GM20431 (cell line): ENCODE measurements around the gene NCOA6.
"Not testable (repeated sequence)": the region's sequence is repeated elsewhere in the genome, so short reads cannot be mapped to it uniquely, and the experiment has no call there.

Experiments
- in situ Hi-C: fragments of 300-500 bp; cut with MseI, MboI; formaldehyde crosslinking; loops from one replicate; pipeline ENCODE4 v1.15.0; 2020; ENCODE audit warnings: low sequenced_read_pairs; ENCODE audit not compliant: unreplicated experiment

NCOA6 gene

DNA sequence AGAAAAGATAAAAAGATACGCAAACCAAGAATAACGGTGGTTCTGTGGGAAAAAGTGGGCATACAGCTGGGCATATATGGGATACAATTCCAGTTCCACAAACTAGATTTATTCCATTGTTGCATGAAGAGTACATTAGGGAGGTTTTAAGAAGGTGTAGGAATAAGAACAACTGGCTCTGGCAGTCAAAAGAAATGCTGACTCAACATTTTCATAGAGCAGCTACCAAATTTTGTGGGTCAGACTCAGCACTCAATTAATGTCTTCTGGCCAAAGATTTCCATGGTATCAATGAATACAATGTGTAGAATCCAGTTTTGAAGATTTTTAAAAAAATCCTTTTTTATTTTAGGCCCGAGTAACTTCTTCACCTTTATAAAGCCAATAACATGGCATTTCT lies 81.1 kb downstream of the NCOA6 start:
- in situ Hi-C loops: no loop called here

DNA sequence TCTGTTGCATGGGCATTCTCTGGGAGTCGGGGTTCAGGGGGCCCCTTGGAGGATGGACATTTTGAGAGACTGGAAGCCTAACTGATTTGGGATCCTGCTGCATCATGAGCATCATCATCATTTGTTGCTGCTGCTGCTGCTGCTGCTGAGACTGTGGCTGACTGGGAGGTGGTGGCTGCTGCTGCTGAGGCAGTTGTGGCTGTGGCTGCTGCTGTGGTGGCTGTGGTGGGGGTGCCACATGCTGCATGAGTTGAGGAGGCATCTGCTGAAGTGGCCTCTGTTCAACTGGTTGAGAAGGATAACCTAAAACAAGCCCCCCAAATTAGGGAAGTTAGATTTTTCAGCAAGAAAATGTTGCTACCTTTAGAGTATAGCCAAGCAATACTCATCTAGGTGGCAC lies 82.4 kb downstream of the NCOA6 start:
- in situ Hi-C loops: no loop called here

DNA sequence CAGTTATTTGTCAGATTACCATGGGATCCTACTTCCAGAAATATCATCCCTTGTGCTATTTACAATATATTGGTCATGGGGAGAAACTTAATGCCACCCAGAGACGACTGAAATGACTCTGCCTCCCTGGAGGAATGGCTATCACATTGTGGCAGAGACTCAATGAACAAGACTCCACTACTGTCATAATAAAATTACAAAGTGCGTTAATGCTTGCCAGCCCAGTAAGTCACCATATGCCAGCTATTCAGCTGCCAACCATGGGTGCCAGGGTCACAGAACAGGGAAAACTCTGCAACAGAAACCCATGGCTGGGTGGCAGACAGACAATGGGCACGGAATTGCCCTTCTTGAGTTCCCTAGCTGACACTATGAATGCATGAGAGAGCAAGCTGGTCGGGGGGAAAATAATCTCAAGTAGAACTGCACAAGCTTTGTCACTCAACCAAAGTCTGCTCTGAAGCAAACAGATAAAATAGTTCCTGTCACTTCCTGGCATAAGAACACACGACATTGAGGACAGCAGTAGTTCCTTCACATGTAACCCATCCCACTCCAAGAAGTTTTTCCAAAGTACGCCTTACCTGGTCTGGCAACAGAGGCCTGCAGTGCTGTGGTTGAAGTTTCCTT lies 89.2 kb downstream of the NCOA6 start:
- in situ Hi-C loops: no loop called here

DNA sequence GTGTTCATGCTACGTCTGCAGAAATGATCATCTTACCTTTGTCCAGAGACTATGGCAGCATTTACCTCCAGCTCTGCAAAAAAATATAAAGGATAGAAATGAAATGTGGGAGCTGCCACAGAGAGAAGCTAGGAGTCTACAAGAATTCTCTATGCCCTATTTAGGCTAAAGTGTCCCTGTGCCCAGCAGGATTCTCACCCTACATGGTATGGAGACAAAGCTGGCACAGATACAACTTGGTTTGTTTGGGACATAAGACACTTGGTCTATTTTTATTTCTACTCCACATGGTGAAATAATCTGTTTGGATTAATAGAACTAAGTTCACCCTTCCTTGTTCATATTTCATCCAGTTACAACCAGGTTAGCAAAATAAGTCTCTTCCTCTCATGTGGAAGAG lies 92.9 kb downstream of the NCOA6 start:
- in situ Hi-C loops: no loop called here

DNA sequence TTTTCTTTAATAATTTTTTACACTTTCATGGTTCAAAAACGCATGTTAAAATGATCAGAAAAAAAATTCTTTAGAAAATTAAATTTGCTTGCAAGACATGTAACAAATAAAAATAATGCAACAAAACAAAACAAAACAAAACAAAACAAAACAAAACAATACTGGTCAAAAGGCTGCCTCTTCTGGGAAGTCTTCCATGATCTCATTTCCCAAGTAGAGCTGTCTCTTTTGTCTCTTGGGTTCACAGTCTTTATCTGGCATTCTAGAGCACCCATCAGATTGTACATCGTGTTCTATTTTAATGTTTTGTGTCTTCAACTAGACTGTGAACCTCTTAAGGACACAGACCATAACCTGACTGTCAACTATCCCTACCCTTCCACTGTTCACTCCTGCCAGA lies 96.0 kb downstream of the NCOA6 start:
- in situ Hi-C loops: no loop called here

DNA sequence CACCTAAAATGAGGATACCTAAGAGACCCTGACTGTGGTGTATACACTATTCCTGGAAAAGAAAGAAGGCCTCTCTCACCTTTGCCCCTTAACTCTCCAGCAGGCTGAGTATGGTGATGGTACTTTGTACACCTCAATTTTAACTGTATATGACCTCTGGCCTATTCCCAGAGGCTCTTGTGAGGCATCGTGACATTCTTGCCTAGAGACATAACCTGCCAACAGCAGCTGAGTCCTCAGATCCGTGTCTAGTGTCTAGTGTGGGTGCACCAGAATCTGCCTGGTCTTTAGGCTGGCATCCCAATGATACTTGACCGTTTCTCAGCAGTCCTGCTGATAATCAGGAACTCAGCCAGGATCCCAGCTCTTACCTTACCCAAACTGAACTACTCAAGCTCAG lies 101.3 kb downstream of the NCOA6 start:
- in situ Hi-C loops: no loop called here

DNA sequence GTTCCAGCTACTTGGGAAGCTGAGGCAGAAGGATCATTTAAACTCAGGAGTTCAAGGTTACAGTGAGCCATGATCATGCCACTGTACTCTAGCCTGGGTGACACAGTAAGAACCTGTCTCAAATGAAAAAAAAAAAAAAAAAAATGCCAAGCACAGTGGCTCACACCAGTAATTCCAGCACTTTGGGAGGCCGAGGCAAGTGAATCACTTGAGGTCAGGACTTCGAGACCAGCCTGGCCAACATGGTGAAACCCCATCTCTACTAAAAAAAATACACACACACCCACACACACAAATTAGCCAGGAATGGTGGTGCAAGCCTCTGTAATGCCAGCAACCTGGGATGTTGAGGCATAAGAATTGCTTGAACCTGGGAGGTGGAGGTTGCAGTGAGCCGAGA lies 102.9 kb downstream of the NCOA6 start:
- in situ Hi-C loops: not testable (repeated sequence)

DNA sequence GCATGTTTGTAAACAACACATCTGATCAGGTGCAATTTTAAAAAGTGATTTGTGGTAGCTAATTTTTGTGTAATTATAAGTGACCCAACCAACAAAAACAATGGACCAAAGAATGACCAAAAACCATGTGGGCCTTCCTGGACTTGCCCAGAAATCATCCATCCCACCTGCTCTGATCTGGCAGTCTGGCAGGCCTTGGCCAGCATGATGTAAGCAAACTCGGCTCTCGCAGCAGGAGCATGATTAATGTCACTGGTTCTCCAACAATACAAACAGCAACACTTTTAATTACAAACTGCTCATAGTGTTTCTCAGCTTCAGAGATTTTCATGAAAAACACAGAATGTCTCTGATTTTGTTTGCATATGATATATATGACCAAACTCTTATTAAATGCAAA lies 105.2 kb downstream of the NCOA6 start:
- in situ Hi-C loops: no loop called here

DNA sequence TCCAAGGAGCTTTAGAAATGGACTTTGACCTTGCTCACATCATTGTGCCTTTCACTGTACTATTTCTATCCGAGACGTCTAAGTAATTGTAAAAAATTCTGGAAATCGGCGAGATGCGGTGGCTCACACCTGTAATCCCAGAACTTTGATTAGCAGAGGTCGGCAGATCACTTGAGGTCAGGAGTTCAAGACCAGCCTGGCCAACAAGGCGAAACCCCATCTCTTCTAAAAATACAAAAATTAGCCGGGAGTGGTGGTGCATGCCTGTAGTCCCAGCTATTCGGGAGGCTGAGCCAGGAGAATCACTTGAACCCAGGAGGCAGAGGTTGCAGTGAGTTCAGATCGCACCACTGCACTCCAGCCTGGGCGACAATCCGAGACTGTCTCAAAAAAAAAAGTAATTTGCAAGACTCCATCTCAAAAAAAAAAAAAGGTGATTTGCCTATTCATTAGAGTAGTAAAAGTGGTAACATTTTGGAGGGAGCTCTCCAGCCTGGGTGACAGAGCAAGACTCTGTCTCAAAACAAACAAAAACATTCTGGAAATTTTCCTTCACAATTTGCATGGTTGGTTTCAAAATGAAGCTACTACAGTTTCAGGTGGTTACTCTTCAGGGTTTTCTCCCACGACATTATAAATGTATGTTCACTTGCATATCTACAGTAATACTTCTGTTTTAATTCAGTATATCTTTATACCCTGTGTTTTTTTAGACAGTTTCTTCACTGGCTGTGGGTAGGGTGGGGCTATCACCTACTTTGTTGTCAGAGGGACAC lies 106.0 kb downstream of the NCOA6 start:
- in situ Hi-C loops: not testable (repeated sequence)

DNA sequence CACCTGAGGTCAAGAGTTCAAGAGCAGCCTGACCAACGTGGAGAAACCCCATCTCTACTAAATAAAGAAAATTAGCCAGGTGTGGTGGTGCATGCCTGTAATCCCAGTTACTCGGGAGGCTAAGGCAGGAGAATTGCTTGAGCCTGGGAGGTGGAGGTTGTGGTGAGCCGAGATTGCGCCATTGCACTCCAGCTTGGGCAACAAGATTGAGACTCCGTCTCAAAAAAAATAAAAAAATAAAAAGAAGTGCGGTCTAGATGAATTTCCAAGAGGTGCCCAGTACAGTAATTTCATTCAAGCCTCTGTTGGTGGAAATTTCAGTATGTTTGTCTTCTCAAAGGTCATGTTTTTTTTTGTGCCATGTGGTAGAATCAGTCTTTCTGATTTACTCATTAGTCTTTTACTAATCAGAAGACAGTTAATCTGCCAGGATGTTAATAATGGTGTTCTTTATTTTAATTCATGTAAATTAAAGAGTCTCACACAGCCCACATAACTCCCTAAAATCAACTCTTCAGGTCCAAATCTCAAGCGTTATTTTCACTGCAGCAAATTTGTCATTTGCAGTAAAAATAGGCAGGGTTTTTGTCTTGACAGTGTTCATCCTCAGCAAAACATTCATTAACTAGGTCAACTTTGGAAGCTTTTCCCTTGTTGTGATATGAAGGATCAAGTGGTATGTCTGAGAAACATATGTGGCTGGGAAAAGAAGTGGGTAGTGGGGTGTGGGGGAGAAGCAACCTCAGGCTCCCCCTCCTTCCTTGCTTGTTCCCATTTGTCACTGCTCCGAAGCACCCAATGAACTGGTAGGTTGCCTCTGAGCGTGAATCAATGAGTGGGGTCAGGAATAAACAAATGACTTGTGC lies 108.0 kb downstream of the NCOA6 start:
- in situ Hi-C loops: no loop called here

DNA sequence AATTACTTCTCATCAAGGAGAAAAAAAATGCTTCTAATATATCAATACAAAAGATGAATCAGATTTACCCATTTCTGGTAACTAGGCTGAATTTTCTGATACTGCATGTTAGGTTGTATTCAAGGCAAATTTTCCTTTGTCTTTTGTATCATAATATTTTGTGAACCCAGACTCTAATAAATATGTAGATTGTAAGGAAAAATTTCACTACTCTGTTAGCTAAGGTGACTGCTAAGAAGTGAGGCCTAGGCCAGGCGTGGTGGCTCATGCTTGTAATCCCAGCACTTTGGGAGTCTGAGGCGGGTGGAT lies 108.6 kb downstream of the NCOA6 start:
- in situ Hi-C loops: no loop called here

DNA sequence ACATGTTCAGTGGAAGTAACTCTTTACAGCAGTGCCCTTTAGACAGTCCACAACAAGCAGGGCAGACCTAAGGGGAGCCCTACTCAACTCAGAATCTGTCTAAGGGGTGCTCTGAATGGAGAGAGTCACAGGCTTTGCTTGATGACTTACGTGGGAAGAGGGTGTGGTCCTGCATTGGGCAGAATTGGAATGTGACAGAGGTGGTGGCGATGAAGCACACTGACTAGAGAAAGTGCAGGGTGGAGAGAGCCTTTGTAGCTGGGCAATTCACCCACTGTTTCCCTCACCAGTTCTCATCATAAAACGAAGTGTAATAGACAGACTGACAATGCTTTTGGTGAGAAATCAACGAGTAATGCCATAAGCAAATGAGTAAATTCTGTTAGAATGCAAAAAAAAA lies 110.1 kb downstream of the NCOA6 start:
- in situ Hi-C loops: no loop called here

DNA sequence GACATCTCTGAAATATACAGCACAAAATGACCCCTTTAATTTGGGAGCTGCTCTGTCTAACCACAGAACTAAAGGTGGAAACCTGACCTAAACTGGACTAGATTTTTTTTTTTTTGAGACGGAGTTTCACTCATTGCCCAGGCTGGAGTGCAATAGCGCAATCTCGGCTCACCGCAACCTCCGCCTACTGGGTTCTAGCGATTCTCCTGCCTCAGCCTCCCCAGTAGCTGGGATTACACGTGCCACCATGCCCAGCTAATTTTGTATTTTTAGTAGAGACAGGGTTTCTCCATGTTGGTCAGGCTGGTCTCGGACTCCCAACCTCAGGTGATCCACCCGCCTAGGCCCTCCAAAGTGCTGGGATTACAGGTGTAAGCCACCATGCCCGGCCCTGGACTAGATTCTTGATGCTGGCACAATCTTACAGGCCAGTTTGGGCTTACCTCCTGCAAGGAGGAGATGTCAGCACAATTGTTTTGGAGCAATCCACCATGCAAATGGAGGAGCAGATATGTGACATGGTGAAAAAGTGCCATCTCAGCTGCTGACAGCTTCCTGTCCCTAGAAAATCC lies 111.4 kb downstream of the NCOA6 start:
- in situ Hi-C loops: not testable (repeated sequence)

DNA sequence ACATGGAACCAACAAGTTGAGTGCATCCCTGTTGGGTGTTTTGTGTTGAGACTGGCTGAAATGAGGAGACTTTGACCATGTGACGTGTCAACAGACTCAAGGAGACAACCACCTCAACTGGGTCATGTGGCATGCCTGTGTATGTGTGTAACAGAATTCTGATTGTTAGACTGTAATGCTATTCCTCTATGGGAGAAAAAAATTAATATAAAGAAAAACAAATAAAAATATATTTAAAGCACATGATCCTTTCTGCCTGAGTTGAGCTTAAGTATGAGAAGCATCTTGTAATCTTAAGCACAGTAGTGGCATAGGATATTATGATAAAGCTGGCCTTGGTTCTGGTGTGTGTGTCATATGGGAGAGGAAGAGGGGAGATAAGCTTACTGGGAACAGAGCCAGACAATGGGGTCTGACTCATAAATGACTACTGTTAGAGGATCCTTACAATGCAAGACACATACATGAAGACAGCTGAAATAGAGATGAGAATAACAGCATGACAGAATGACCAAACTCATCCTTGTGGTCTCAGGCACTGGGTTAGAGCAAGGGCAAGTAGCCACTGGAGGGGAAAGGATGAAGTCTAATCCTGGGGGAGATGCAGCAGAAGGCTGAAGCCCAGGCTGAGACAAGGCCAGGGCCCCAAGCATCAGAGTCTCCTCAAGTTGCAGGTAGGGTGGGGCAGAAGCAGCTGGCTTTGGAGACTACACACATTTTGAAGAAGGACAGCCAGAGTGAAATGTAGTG lies 112.1 kb downstream of the NCOA6 start:
- in situ Hi-C loops: no loop called here

DNA sequence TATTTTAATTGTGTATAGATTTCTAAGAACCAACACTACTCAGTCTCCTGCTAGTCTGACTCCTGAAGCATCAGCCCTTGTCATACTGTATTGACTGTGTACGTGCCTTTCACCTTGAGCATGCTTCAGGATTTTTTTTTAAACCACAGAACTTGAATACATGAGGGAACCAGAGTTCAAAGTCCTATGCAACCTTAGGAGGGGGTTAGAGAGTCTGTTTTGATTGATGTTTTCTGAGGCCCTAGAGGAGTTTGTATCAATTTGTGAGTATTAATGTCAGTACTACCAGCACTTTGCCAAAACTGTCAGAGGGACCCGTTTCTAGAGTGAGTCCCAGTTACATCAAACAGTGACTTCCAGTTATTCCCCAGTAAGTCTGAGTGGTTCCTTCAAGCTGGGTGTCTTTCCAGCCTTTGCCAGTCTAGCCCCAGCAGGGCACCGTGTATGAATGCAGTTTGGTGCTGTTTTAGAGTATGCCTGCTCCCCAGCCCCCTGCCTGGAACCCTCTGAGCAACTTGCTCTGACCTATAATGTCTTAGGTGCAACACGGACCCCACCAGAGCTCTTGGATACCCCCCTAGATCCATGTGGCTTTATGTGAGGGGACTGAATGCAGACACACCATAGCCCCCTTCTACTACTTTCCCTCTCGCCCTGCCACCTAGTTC lies 112.8 kb downstream of the NCOA6 start:
- in situ Hi-C loops: no loop called here

DNA sequence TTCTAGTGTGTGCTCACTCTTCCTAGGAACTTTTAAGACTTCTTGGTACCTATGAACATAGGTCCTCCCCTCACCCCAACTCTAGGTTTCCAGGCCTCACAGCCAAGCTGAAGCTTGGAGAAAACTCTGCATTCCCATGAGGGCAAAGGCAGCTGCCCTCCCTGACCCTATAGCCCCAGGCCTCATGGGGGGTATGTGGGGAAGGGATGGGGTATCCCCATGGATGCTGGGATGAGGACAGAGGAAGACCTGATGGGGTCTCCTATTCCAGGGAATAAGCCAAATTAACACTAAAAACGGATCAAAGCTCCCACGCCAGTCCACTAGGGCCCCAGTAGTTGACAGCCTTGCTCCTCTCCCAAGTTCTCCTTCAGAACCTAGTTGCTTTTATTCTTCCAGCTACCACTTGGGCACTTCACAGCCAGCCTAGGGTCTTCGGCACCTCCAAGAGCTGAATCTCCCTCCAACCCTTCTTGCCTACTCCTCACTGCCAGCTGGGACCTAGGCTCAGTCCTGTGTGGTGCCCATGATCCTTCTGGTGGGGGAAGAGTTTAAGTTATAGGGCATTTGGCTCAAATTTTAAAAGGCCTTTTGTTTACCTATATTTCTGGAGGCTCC lies 113.5 kb downstream of the NCOA6 start:
- in situ Hi-C loops: no loop called here

DNA sequence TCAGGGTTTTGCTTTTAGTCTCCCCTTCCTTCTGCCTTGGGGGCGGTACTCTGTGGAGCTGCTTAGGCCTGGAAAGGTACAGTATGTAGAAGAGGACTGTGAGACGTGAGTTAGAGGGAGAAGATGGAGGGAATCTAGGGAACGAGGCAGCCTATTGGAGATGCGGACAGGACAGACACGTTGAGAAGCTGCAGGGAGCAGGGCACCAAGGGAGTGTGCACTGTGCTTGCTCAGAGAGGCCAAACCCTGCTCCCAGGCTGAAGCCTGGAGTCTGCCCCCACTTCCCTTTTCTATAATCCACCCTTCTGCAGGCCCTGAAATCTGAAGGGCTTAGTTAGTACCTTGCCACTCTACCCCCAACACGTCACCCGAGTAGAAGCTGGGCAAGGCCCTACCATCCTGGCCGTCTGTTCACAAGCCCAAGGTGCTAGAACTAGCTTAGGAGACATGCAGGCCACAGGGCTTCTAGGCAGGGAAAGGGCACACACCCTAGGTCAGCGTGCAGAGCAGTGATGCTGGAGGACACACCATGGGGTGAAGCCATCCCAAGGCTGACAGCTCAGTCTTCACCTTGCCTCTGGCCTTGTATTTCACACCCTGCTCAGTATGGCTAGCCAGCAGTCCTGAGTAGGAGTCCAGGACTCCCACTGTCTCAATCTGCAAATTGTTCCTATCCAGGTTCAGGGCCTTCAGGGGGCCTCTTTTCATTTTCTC lies 114.4 kb downstream of the NCOA6 start:
- in situ Hi-C loops: no loop called here

DNA sequence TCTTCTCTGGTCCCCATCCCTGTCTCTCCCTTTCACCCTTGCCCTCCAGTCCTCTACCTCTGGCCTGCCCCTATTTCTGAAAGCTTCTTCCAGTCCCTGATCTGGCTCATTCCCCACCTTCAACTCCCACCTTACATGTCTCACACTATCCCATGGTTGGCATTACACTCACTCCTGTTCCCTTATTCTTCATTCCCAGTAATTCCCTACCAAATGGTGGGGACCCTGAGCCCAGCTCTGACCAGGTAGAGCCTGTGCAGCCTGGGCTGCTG lies 114.9 kb downstream of the NCOA6 start:
- in situ Hi-C loops: no loop called here
